CD4-positive, alpha-beta memory T cell (primary cell): ENCODE data around the gene PIMREG. TPM values are rescaled to one million over a fixed set of nuclear protein-coding genes. Genes with fewer than 3 reads are reported as not detected.
A peak's percentile ranks its signal among the peaks of the same experiment; 100 is the strongest.

Experiments
- CTCF ChIA-PET: fragments of 350-600 bp; sonication (Branson Sonifier 250); formaldehyde crosslinking; loops from one replicate; lab custom pipeline; 2021; ENCODE audit warnings: inconsistent platforms; ENCODE audit not compliant: partially characterized antibody; lab: Charles Lee
- POLR2A ChIA-PET: fragments of 350-600 bp; sonication (Branson Sonifier 250); formaldehyde crosslinking; loops from one replicate; lab custom pipeline; 2021; ENCODE audit not compliant: partially characterized antibody; lab: Charles Lee
- DNase-seq, 5 donors: peaks; one replicate each; pipeline versions ENCODE4 v3.0.0 to v3.0.0-alpha.2; 2020 to 2022; ENCODE audit warnings: mixed read lengths in 1 of 5
- H3K27ac ChIP-seq: one replicate; pipeline ENCODE4 v1.7.0; 2013; ENCODE audit warnings: low read depth, low read length
- H3K27me3 ChIP-seq: 2 replicates; pipeline ENCODE4 v1.7.0; 2013; ENCODE audit warnings: mild to moderate bottlenecking, low read length, moderate library complexity; ENCODE audit not compliant: insufficient read depth
- H3K36me3 ChIP-seq: 2 replicates; pipeline ENCODE4 v1.7.0; 2013; ENCODE audit warnings: mild to moderate bottlenecking, low read length, moderate library complexity; ENCODE audit not compliant: insufficient read depth
- H3K4me1 ChIP-seq: 2 replicates; pipeline ENCODE4 v1.7.0; 2013; ENCODE audit warnings: mild to moderate bottlenecking, low read length, moderate library complexity; ENCODE audit not compliant: insufficient read depth
- H3K4me3 ChIP-seq, 2 donors: one replicate each; pipeline ENCODE4 v1.7.0; 2013; ENCODE audit warnings: low read length in 2 of 2, mild to moderate bottlenecking in 1 of 2
- H3K9me3 ChIP-seq, 2 donors: one replicate each; pipeline ENCODE4 v1.7.0; 2013; ENCODE audit warnings: low read length in 2 of 2, control low read depth in 1 of 2; ENCODE audit not compliant: control insufficient read depth in 1 of 2
- H3K27ac Mint-ChIP-seq, 7 donors: one replicate each; pipeline ENCODE4 v1.8.0; 2020 to 2021; ENCODE audit warnings: mixed read lengths in 7 of 7, mild to moderate bottlenecking in 6 of 7, inconsistent platforms in 3 of 7, moderate library complexity in 3 of 7
- H3K27me3 Mint-ChIP-seq, 2 donors: one replicate each; pipeline ENCODE4 v1.8.0; 2020 to 2021; ENCODE audit warnings: mixed read lengths in 2 of 2
- H3K36me3 Mint-ChIP-seq, 2 donors: one replicate each; pipeline ENCODE4 v1.8.0; 2020 to 2021; ENCODE audit warnings: mixed read lengths in 2 of 2, inconsistent platforms in 1 of 2, mild to moderate bottlenecking in 1 of 2
- H3K4me1 Mint-ChIP-seq, 4 donors: one replicate each; pipeline ENCODE4 v1.8.0; 2020 to 2021; ENCODE audit warnings: mixed read lengths in 4 of 4, mild to moderate bottlenecking in 1 of 4
- H3K4me3 Mint-ChIP-seq, 8 donors: one replicate each; pipeline ENCODE4 v1.8.0; 2020 to 2021; ENCODE audit warnings: mixed read lengths in 8 of 8, mild to moderate bottlenecking in 7 of 8, moderate library complexity in 6 of 8, inconsistent platforms in 3 of 8
- H3K9me3 Mint-ChIP-seq, 8 donors: one replicate each; pipeline ENCODE4 v1.8.0; 2020 to 2021; ENCODE audit warnings: mixed read lengths in 8 of 8, mild to moderate bottlenecking in 5 of 8, inconsistent platforms in 3 of 8, moderate library complexity in 1 of 8
- intact Hi-C: fragments of 100-400 bp; cut with micrococcal nuclease; formaldehyde crosslinking; loops from one replicate; pipeline ENCODE4 v1.15.1; 2023
- polyA plus RNA-seq, 2 donors: library from polyadenylated mRNA; unstranded; fragments of 300-500 nt; fragmentation: Illumina TruSeq; gene quantifications; one replicate each; pipeline ENCODE4 v1.2.3, GENCODE V29; 2021
- total RNA-seq, 2 experiments: library from RNA; stranded (reverse); gene quantifications; one replicate each; pipeline ENCODE4 v1.2.3, GENCODE V29; 2021

Gene PIMREG
- total and polyA plus RNA-seq, 4 experiments from 2014 or later, result not detected

GRCh38 chr17:6467567-6467966, 23.3 kb downstream of the PIMREG start:
- no peaks in the 10 kb centered on the region for H3K9me3 Mint-ChIP-seq
- H3K36me3 Mint-ChIP-seq, result no peaks in the 10 kb centered on the region
- intact Hi-C loops, result no loop called here
- no peak overlapping the region for H3K27ac ChIP-seq
- no peaks in the 10 kb centered on the region for H3K4me1 ChIP-seq
- no peak overlapping the region for H3K4me3 ChIP-seq
- H3K4me3 Mint-ChIP-seq, result no peak overlapping the region
- ChIA-PET POLR2A (no interaction called here), CTCF (no interaction called here)
- no peaks in the 10 kb centered on the region for H3K4me1 Mint-ChIP-seq
- H3K27me3 ChIP-seq, result no peaks in the 10 kb centered on the region
- no peak overlapping the region for H3K27ac Mint-ChIP-seq
- H3K36me3 ChIP-seq, result no peaks in the 10 kb centered on the region
- peaks cover 3% of the 10 kb centered on the region in 2 donors for H3K27me3 Mint-ChIP-seq
- no peaks in the 10 kb centered on the region for H3K9me3 ChIP-seq
- no peak for DNase-seq

GRCh38 chr17:6468051-6468790, 24.0 kb downstream of the PIMREG start:
- H3K9me3 Mint-ChIP-seq, result no peaks in the 10 kb centered on the region
- no peaks in the 10 kb centered on the region for H3K36me3 Mint-ChIP-seq
- Histone ChIP-seq H3K27ac (no peak overlapping the region), H3K9me3 (no peaks in the 10 kb centered on the region), H3K4me3 (no peak overlapping the region), H3K27me3 (no peaks in the 10 kb centered on the region), H3K36me3 (no peaks in the 10 kb centered on the region), H3K4me1 (no peaks in the 10 kb centered on the region)
- peaks cover 0 to 3% (median under 1%) of the 10 kb centered on the region in 4 donors for H3K4me1 Mint-ChIP-seq
- ChIA-PET CTCF (no interaction called here), POLR2A (no interaction called here)
- H3K27me3 Mint-ChIP-seq, result peaks cover 3 to 6% of the 10 kb centered on the region in 2 donors
- DNase-seq, result no peak
- H3K27ac Mint-ChIP-seq, result no peak overlapping the region
- intact Hi-C loops, result no loop called here
- no peak overlapping the region for H3K4me3 Mint-ChIP-seq

GRCh38 chr17:6470146-6470718, 26.0 kb downstream of the PIMREG start:
- no peaks in the 10 kb centered on the region for H3K27me3 ChIP-seq
- no peaks in the 10 kb centered on the region for H3K36me3 ChIP-seq
- H3K27ac ChIP-seq, result no peak overlapping the region
- H3K4me1 Mint-ChIP-seq, result peaks cover 0 to 4% (median under 1%) of the 10 kb centered on the region in 4 donors
- H3K4me1 ChIP-seq, result no peaks in the 10 kb centered on the region
- no peak for DNase-seq
- H3K9me3 ChIP-seq, result no peaks in the 10 kb centered on the region
- peaks cover 3 to 6% of the 10 kb centered on the region in 2 donors for H3K27me3 Mint-ChIP-seq
- H3K4me3 ChIP-seq, result no peak overlapping the region
- no peaks in the 10 kb centered on the region for H3K9me3 Mint-ChIP-seq
- H3K4me3 Mint-ChIP-seq, result no peak overlapping the region
- POLR2A ChIA-PET, result no interaction called here
- intact Hi-C loops, result loop anchor here (10.0 kb wide), 1 partner anchor 175 kb away; the partner anchor contains the start of genes KIAA0753 and TXNDC17
- no peak overlapping the region for H3K27ac Mint-ChIP-seq
- no peaks in the 10 kb centered on the region for H3K36me3 Mint-ChIP-seq
- CTCF ChIA-PET, result interaction anchor here (0.8 to 1.5 kb wide), 3 partner anchors 12 to 28 kb away, joined by 3 to 4 read pairs (median 3); no protein-coding TSS in a partner anchor

GRCh38 chr17:6470751-6471521, 26.7 kb downstream of the PIMREG start:
- Mint-ChIP-seq H3K4me1 (peaks cover 0 to 4% (median under 1%) of the 10 kb centered on the region in 4 donors), H3K4me3 (no peak overlapping the region), H3K36me3 (no peaks in the 10 kb centered on the region), H3K27ac (no peak overlapping the region), H3K27me3 (peaks cover 0 to 6% of the 10 kb centered on the region in 2 donors), H3K9me3 (no peaks in the 10 kb centered on the region)
- no peaks in the 10 kb centered on the region for H3K4me1 ChIP-seq
- no peak overlapping the region for H3K4me3 ChIP-seq
- POLR2A ChIA-PET, result no interaction called here
- intact Hi-C loops, result loop anchor here (10.0 kb wide), 1 partner anchor 174 kb away; the partner anchor contains the start of genes KIAA0753 and TXNDC17
- no peak for DNase-seq
- CTCF ChIA-PET, result interaction anchor here (0.8 to 3.2 kb wide), 4 partner anchors 8 to 29 kb away, joined by 3 to 17 read pairs (median 4); no protein-coding TSS in a partner anchor
- no peaks in the 10 kb centered on the region for H3K27me3 ChIP-seq
- no peaks in the 10 kb centered on the region for H3K9me3 ChIP-seq
- H3K36me3 ChIP-seq, result no peaks in the 10 kb centered on the region
- no peak overlapping the region for H3K27ac ChIP-seq

- Histone ChIP-seq H3K36me3 (no peaks in the 10 kb centered on the region), H3K4me3 (no peak overlapping the region), H3K4me1 (no peaks in the 10 kb centered on the region), H3K27ac (no peak overlapping the region), H3K9me3 (no peaks in the 10 kb centered on the region), H3K27me3 (no peaks in the 10 kb centered on the region)
- no peak for DNase-seq
- Mint-ChIP-seq H3K27ac (peak overlapping the region in 1 of 7 donors; percentile 8), H3K4me1 (peaks cover 0 to 4% (median under 1%) of the 10 kb centered on the region in 4 donors), H3K9me3 (no peaks in the 10 kb centered on the region), H3K27me3 (peaks cover 0 to 6% of the 10 kb centered on the region in 2 donors), H3K36me3 (no peaks in the 10 kb centered on the region), H3K4me3 (no peak overlapping the region)
- POLR2A ChIA-PET, result no interaction called here
- intact Hi-C loops, result loop anchor here (10.0 kb wide), 1 partner anchor 173 kb away; the partner anchor contains the start of genes KIAA0753 and TXNDC17
- CTCF ChIA-PET, result interaction anchor here (0.6 to 3.2 kb wide), 10 partner anchors 9 to 532 kb away, joined by 3 to 17 read pairs (median 6); partner anchors contain the start of gene PIMREG
Measured at GRCh38 chr17:6471531-6472465, 27.5 kb downstream of the PIMREG start.

GRCh38 chr17:6472517-6472916, 28.3 kb downstream of the PIMREG start:
- no peaks in the 10 kb centered on the region for H3K36me3 ChIP-seq
- Mint-ChIP-seq H3K27me3 (peaks cover 0 to 6% of the 10 kb centered on the region in 2 donors), H3K4me3 (no peak overlapping the region), H3K4me1 (peaks cover 0 to 4% (median under 1%) of the 10 kb centered on the region in 4 donors), H3K36me3 (no peaks in the 10 kb centered on the region), H3K9me3 (no peaks in the 10 kb centered on the region), H3K27ac (no peak overlapping the region)
- H3K27ac ChIP-seq, result no peak overlapping the region
- no peaks in the 10 kb centered on the region for H3K4me1 ChIP-seq
- no peak for DNase-seq
- H3K27me3 ChIP-seq, result no peaks in the 10 kb centered on the region
- ChIA-PET POLR2A (interaction anchor here (0.6 to 1.3 kb wide), 3 partner anchors 18 to 167 kb away, joined by 3 to 4 read pairs (median 3); a partner anchor contains a TSS), CTCF (interaction anchor here (0.6 to 3.2 kb wide), 16 partner anchors 10 to 532 kb away, joined by 3 to 17 read pairs (median 4); partner anchors contain the start of gene PIMREG)
- no peak overlapping the region for H3K4me3 ChIP-seq
- intact Hi-C loops, result loop anchor here (10.0 kb wide), 1 partner anchor 172 kb away; the partner anchor contains the start of genes KIAA0753 and TXNDC17
- no peaks in the 10 kb centered on the region for H3K9me3 ChIP-seq
